Liver (tissue), 3 donors: ENCODE measurements around the gene STX2.

Source experiments
- ATF3 ChIP-seq: IDR thresholded peaks from 2 replicates; pipeline ENCODE4 v1.6.1; 2016; ENCODE audit warnings: antibody characterized with exemption
- CTCF ChIP-seq: fragments of 150-350 bp; IDR thresholded peaks from 2 replicates; pipeline ENCODE4 v1.5.1; 2017; ENCODE audit warnings: improper control_type of control experiment, low read depth, low read length; ENCODE audit not compliant: missing input control
- EGR1 ChIP-seq, 2 donors: IDR thresholded peaks; 2 replicates each; pipeline ENCODE4 v1.6.1; 2016 to 2018; ENCODE audit warnings: antibody characterized with exemption in 2 of 2, low read depth in 2 of 2
- FOXA1 ChIP-seq: IDR thresholded peaks from 2 replicates; pipeline ENCODE4 v1.6.1; 2016; ENCODE audit warnings: antibody characterized with exemption
- GABPA ChIP-seq, 2 donors: IDR thresholded peaks in 1 of 2; conservative IDR thresholded peaks in 1 of 2; 2 replicates each; pipeline ENCODE4 v1.6.1; 2016; ENCODE audit warnings: antibody characterized with exemption in 2 of 2, mild to moderate bottlenecking in 1 of 2, moderate library complexity in 1 of 2
- HNF4A ChIP-seq, 2 donors: conservative IDR thresholded peaks; 2 replicates each; pipeline ENCODE4 v1.6.1; 2016; ENCODE audit warnings: antibody characterized with exemption in 2 of 2, mild to moderate bottlenecking in 2 of 2
- JUND ChIP-seq, 2 donors: IDR thresholded peaks; 2 replicates each; pipeline ENCODE4 v1.6.1; 2016; ENCODE audit warnings: antibody characterized with exemption in 2 of 2
- MAX ChIP-seq: IDR thresholded peaks from 2 replicates; pipeline ENCODE4 v1.6.1; 2016; ENCODE audit warnings: antibody characterized with exemption
- RAD21 ChIP-seq, 2 donors: IDR thresholded peaks; 2 replicates each; pipeline ENCODE4 v1.6.1; 2016; ENCODE audit warnings: antibody characterized with exemption in 2 of 2, mild to moderate bottlenecking in 2 of 2
- REST ChIP-seq: IDR thresholded peaks from 2 replicates; pipeline ENCODE4 v1.6.1; 2016; ENCODE audit warnings: antibody characterized with exemption, mild to moderate bottlenecking
- SP1 ChIP-seq: IDR thresholded peaks from 2 replicates; pipeline ENCODE4 v1.6.1; 2018; ENCODE audit warnings: antibody characterized with exemption, mild to moderate bottlenecking
- TAF1 ChIP-seq: conservative IDR thresholded peaks from 2 replicates; pipeline ENCODE4 v1.6.1; 2016; ENCODE audit warnings: antibody characterized with exemption, mild to moderate bottlenecking
- YY1 ChIP-seq: IDR thresholded peaks from 2 replicates; pipeline ENCODE4 v1.6.1; 2016; ENCODE audit warnings: antibody characterized with exemption, mild to moderate bottlenecking
- ZBTB33 ChIP-seq: IDR thresholded peaks from 2 replicates; pipeline ENCODE4 v1.6.1; 2016; ENCODE audit warnings: antibody characterized with exemption
- donor health status: healthy.
- donor health status: healthy.

- TF ChIP-seq TAF1 (no peak), REST (no peak), CTCF (no peak), ZBTB33 (no peak), MAX (no peak), GABPA (IDR thresholded peaks at IDR 0.05 in 1 of 2, conservative IDR thresholded peaks at IDR 0.05 in 1 of 2) (no peak), RAD21 (IDR thresholded peaks at IDR 0.05) (no peak), SP1 (no peak), ATF3 (no peak), YY1 (no peak), JUND (IDR thresholded peaks at IDR 0.05) (no peak), EGR1 (IDR thresholded peaks at IDR 0.05; ENCODE audit: low read depth in 2 of 2) (no peak), FOXA1 (no peak), HNF4A (conservative IDR thresholded peaks at IDR 0.05) (no peak)
Measured at GRCh38 chr12:130752692-130753230, 86.3 kb downstream of the STX2 start.
